Neuronal stem cell (in vitro differentiated cells): ENCODE data around the gene CLASP1.

ENCODE experiments used
- DNase-seq: peaks from one replicate; pipeline ENCODE4 v3.0.0-alpha.2; 2013; ENCODE audit warnings: low spot score
- H2AFZ ChIP-seq: one replicate; pipeline ENCODE4 v1.6.1; 2013; ENCODE audit warnings: mild to moderate bottlenecking, low read length, inconsistent platforms
- H2AK5ac ChIP-seq: 2 replicates; pipeline ENCODE4 v1.6.1; 2013; ENCODE audit warnings: low read depth, mild to moderate bottlenecking, inconsistent platforms, low read length, moderate library complexity, mixed read lengths
- H2BK120ac ChIP-seq: 2 replicates; pipeline ENCODE4 v1.6.1; 2013; ENCODE audit warnings: low read depth, mild to moderate bottlenecking, inconsistent platforms, low read length, moderate library complexity, mixed read lengths
- H2BK12ac ChIP-seq: one replicate; pipeline ENCODE4 v1.6.1; 2013; ENCODE audit warnings: low read length, inconsistent platforms
- H2BK15ac ChIP-seq: 2 replicates; pipeline ENCODE4 v1.6.1; 2013; ENCODE audit warnings: mild to moderate bottlenecking, low read length, inconsistent platforms, mixed read lengths
- H2BK5ac ChIP-seq: one replicate; pipeline ENCODE4 v1.6.1; 2013; ENCODE audit warnings: inconsistent platforms, mild to moderate bottlenecking, low read length, moderate library complexity
- H3K14ac ChIP-seq: one replicate; pipeline ENCODE4 v1.6.1; 2013; ENCODE audit warnings: low read length, inconsistent platforms
- H3K18ac ChIP-seq: 2 replicates; pipeline ENCODE4 v1.6.1; 2013; ENCODE audit warnings: low read length, inconsistent platforms
- H3K23ac ChIP-seq: 2 replicates; pipeline ENCODE4 v1.6.1; 2013; ENCODE audit warnings: low read depth, mild to moderate bottlenecking, mixed read lengths, low read length, inconsistent platforms; ENCODE audit not compliant: poor library complexity
- H3K27ac ChIP-seq: replicated peaks from 3 replicates; pipeline ENCODE4 v1.5.1; 2013; ENCODE audit warnings: low read length, inconsistent platforms
- H3K27me3 ChIP-seq, 3 experiments: 2 replicates each; pipeline ENCODE4 v1.6.1; 2013; ENCODE audit warnings: low read length in 3 of 3, mild to moderate bottlenecking in 2 of 3, inconsistent platforms in 1 of 3, low read depth in 1 of 3, mixed read lengths in 1 of 3, moderate library complexity in 1 of 3; ENCODE audit not compliant: control insufficient read depth in 3 of 3, insufficient read depth in 3 of 3
- H3K36me3 ChIP-seq, 2 donors: replicated peaks in 1 of 2; 2 replicates each; pipeline ENCODE4 v1.6.1; 2013; ENCODE audit warnings: low read length in 2 of 2; ENCODE audit not compliant: control insufficient read depth in 2 of 2, insufficient read depth in 2 of 2
- H3K4ac ChIP-seq: 2 replicates; pipeline ENCODE4 v1.6.1; 2013; ENCODE audit warnings: inconsistent platforms, mild to moderate bottlenecking, low read length, moderate library complexity
- H3K4me1 ChIP-seq, 2 donors: 1 replicate in 1 of 2; 2 replicates in 1 of 2; pipeline ENCODE4 v1.6.1; 2013; ENCODE audit warnings: low read length in 2 of 2, low read depth in 1 of 2; ENCODE audit not compliant: control insufficient read depth in 2 of 2, insufficient read depth in 1 of 2
- H3K4me2 ChIP-seq: one replicate; pipeline ENCODE4 v1.6.1; 2013; ENCODE audit warnings: mild to moderate bottlenecking, low read length, inconsistent platforms; ENCODE audit not compliant: insufficient read depth, poor library complexity, severe bottlenecking
- H3K4me3 ChIP-seq, 2 donors: 2 replicates each; pipeline ENCODE4 v1.5.1; 2013; ENCODE audit warnings: low read length in 2 of 2, mild to moderate bottlenecking in 2 of 2, inconsistent platforms in 1 of 2, moderate library complexity in 1 of 2
- H3K79me1 ChIP-seq: one replicate; pipeline ENCODE4 v1.6.1; 2013; ENCODE audit warnings: low read depth, mild to moderate bottlenecking, inconsistent platforms, low read length, moderate library complexity
- H3K9ac ChIP-seq: one replicate; pipeline ENCODE4 v1.6.1; 2013; ENCODE audit warnings: mild to moderate bottlenecking, low read depth, low read length, inconsistent platforms; ENCODE audit not compliant: poor library complexity
- H3K9me3 ChIP-seq, 2 donors: replicated peaks in 1 of 2; 2 replicates each; pipeline versions ENCODE3 to v1.6.1; 2013; ENCODE audit warnings: low read length in 2 of 2, mild to moderate bottlenecking in 2 of 2, inconsistent platforms in 1 of 2, low read depth in 1 of 2, mixed read lengths in 1 of 2, moderate library complexity in 1 of 2; ENCODE audit not compliant: control insufficient read depth in 2 of 2, insufficient read depth in 1 of 2
- H4K8ac ChIP-seq: one replicate; pipeline ENCODE4 v1.6.1; 2013; ENCODE audit warnings: low read depth, mild to moderate bottlenecking, inconsistent platforms, low read length, moderate library complexity
- H4K91ac ChIP-seq: one replicate; pipeline ENCODE4 v1.6.1; 2013; ENCODE audit warnings: low read length, low read depth, mild to moderate bottlenecking, inconsistent platforms; ENCODE audit not compliant: poor library complexity
- WGBS, 2 donors: extraction: QIAGEN DNeasy Blood & Tissue Kit; methylation state at CpG; one replicate each; pipeline ENCODE4 v1.1.7; 2013; ENCODE audit warnings: missing lambda C conversion rate in 2 of 2, mixed read lengths in 1 of 2; ENCODE audit not compliant: insufficient read length in 2 of 2, insufficient replicate concordance in 1 of 2; ENCODE audit errors: extremely low coverage in 2 of 2; 5-methylcytosine and 5-hydroxymethylcytosine counted together

Gene CLASP1

DNA sequence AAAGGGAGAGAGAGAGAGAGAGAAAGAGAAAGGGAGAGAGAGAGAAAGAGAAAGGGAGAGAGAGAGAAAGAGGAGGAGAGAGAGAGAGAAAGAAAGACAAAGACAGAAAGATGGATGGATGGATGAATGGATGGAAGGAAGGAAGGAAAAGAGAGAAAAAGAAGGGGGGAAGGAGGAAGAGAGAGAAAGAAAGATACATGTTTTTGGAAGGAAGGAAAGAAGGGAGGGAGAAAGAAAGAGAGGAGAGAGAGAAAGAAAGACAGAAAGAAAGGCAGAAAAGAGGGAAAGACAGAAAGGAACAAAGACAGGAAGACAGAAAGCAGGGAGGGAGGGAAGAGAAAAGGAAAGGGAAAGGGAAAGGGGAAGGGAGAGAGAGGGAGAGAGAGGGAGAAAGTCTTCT, 67.0 kb downstream of the CLASP1 start:
- Histone ChIP-seq H3K4me1 (peaks cover 4 to 13% of the 10 kb centered on the region in 2 donors), H3K4ac (no peak overlapping the region), H3K18ac (no peak overlapping the region), H2BK120ac (no peak overlapping the region), H4K8ac (no peak overlapping the region), H3K79me1 (no peaks in the 10 kb centered on the region), H3K36me3 (peaks cover 0 to 9% of the 10 kb centered on the region in 2 donors), H3K27ac (no peak overlapping the region), H2AFZ (no peak overlapping the region), H4K91ac (no peak overlapping the region), H3K9ac (no peak overlapping the region), H3K14ac (no peak overlapping the region), H3K9me3 (no peaks in the 10 kb centered on the region), H2BK15ac (no peak overlapping the region), H3K23ac (no peak overlapping the region), H2AK5ac (no peak overlapping the region), H3K4me2 (no peak overlapping the region), H3K27me3 (no peaks in the 10 kb centered on the region), H2BK5ac (no peak overlapping the region), H3K4me3 (no peak overlapping the region), H2BK12ac (no peak overlapping the region)
- no peak for DNase-seq

DNA sequence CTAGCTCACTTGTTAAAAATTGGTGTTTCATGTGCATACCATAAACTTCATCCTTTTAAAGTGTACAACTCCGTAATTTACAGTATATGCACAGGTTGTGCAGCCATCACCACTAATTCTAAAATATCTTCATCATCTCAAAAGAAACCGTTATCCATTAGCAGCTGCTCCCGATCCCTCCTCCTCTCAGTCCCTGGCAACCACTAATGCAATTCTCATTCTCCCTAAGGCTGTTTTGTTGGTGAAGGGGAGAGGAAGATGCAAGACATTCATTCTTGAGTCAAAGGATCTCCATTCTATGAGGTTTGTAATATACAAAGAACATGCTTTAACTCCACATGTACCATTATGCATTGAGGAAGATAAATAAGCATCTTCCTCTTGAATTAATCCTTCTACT, 70.0 kb downstream of the CLASP1 start:
- Histone ChIP-seq H3K27me3 (no peaks in the 10 kb centered on the region), H3K4me2 (no peak overlapping the region), H3K9me3 (no peaks in the 10 kb centered on the region), H3K14ac (no peak overlapping the region), H3K18ac (no peak overlapping the region), H2AK5ac (no peak overlapping the region), H3K23ac (no peak overlapping the region), H3K4ac (no peak overlapping the region), H3K4me1 (peaks cover 0 to 13% of the 10 kb centered on the region in 2 donors), H3K36me3 (no peaks in the 10 kb centered on the region), H2BK120ac (no peak overlapping the region), H3K27ac (no peak overlapping the region), H3K4me3 (no peak overlapping the region), H2BK12ac (no peak overlapping the region), H3K9ac (no peak overlapping the region), H3K79me1 (peaks cover 3% of the 10 kb centered on the region), H2AFZ (no peak overlapping the region), H2BK5ac (no peak overlapping the region), H4K91ac (no peak overlapping the region), H4K8ac (no peak overlapping the region), H2BK15ac (no peak overlapping the region)
- no peak for DNase-seq
- no CpG with 5 or more reads among the region's 3 CpGs for WGBS, 2 donors

DNA sequence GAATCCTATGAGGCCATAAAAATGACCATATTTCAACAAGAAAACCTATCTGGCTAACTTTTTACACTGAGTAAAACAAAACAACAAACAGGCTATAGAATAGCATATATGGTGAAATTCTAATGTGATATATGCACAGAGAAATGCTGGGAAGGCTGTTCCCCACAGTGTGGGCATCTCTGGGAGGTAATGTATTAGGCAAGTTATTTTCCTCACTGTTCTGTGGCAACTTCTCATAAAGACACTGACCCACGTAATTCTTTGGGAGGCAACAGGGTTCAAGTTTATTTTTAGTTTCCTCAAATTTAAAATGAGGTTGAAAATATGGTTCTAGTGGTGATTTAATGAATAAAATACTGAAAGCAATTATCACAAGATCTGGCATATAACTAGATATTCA, 71.9 kb downstream of the CLASP1 start:
- Histone ChIP-seq H3K36me3 (peaks cover 0 to 3% of the 10 kb centered on the region in 2 donors), H2BK5ac (no peak overlapping the region), H2BK120ac (no peak overlapping the region), H3K18ac (no peak overlapping the region), H2AFZ (no peak overlapping the region), H3K4ac (no peak overlapping the region), H3K27me3 (no peaks in the 10 kb centered on the region), H3K14ac (no peak overlapping the region), H2BK12ac (no peak overlapping the region), H4K8ac (no peak overlapping the region), H3K4me2 (no peak overlapping the region), H3K27ac (no peak overlapping the region), H3K4me1 (peaks cover 0 to 13% of the 10 kb centered on the region in 2 donors), H3K9me3 (no peaks in the 10 kb centered on the region), H3K23ac (no peak overlapping the region), H2AK5ac (no peak overlapping the region), H2BK15ac (no peak overlapping the region), H3K79me1 (peaks cover 3% of the 10 kb centered on the region), H4K91ac (no peak overlapping the region), H3K9ac (no peak overlapping the region), H3K4me3 (no peak overlapping the region)
- no peak for DNase-seq
- WGBS, 2 donors = no CpG with 5 or more reads among the region's 1 CpG

DNA sequence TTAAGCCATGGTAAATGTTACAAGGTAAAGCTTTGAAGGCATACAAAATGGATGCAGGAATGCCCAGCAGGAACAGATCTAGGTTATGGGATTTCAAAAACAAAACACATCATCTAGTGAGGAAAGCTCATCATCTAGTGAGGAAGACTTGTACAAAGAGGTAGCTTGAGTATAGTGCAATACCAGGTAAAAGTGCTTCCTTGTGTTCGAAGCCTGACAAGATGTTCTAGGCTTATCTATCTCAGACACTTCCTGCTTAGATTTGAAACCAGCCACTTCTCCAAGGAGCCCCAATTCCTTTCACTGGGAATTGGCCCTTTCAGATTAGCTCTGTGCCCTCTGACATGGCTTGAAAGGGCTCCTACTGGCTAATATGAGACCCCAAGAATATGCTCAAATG, 73.0 kb downstream of the CLASP1 start:
- H2BK15ac ChIP-seq = no peak overlapping the region
- DNase-seq = no peak
- no peak overlapping the region for H3K27ac ChIP-seq
- H3K14ac ChIP-seq = no peak overlapping the region
- peaks cover 0 to 13% of the 10 kb centered on the region in 2 donors for H3K4me1 ChIP-seq
- no peak overlapping the region for H3K4me2 ChIP-seq
- no peak overlapping the region for H3K23ac ChIP-seq
- H3K36me3 ChIP-seq = peaks cover 0 to 3% of the 10 kb centered on the region in 2 donors
- H2AK5ac ChIP-seq = no peak overlapping the region
- no peak overlapping the region for H3K4me3 ChIP-seq
- H3K18ac ChIP-seq = no peak overlapping the region
- WGBS, 2 donors = no CpG with 5 or more reads among the region's 1 CpG
- peaks cover 3% of the 10 kb centered on the region for H3K79me1 ChIP-seq
- H4K8ac ChIP-seq = no peak overlapping the region
- no peak overlapping the region for H2BK120ac ChIP-seq
- H4K91ac ChIP-seq = no peak overlapping the region
- H3K27me3 ChIP-seq = no peaks in the 10 kb centered on the region
- no peak overlapping the region for H3K9ac ChIP-seq
- H3K9me3 ChIP-seq = no peaks in the 10 kb centered on the region
- H2BK5ac ChIP-seq = no peak overlapping the region
- H3K4ac ChIP-seq = no peak overlapping the region
- no peak overlapping the region for H2AFZ ChIP-seq
- H2BK12ac ChIP-seq = no peak overlapping the region
